BJ (cell line): ENCODE measurements around the gene GADD45G. TPM values are rescaled to one million over a fixed set of nuclear protein-coding genes. Genes with fewer than 3 reads are reported as not detected.

Experiments
- CTCF ChIA-PET: fragments of 350-600 bp; formaldehyde crosslinking; extraction: SDS; loops from one replicate; lab custom pipeline; 2021; ENCODE audit warnings: antibody characterized with exemption, inconsistent platforms; lab: Yijun Ruan, JAX
- POLR2A ChIA-PET: fragments of 300-600 bp; sonication (Branson Sonifier 250); formaldehyde crosslinking; extraction: SDS; loops from one replicate; lab custom pipeline; 2021; ENCODE audit warnings: antibody characterized with exemption; lab: Charles Lee
- DNase-seq: peaks from one replicate; pipeline ENCODE4 v3.0.0-alpha.2; 2011; ENCODE audit warnings: low read depth
- H3K27me3 ChIP-seq: 2 replicates; pipeline ENCODE4 v1.6.0; 2011; ENCODE audit warnings: low read length; ENCODE audit not compliant: control insufficient read depth, insufficient read depth
- H3K36me3 ChIP-seq: 2 replicates; pipeline ENCODE4 v1.5.1; 2011; ENCODE audit warnings: low read length; ENCODE audit not compliant: control insufficient read depth, insufficient read depth
- H3K4me3 ChIP-seq: 2 replicates; pipeline ENCODE4 v1.5.1; 2011; ENCODE audit warnings: low read depth, mild to moderate bottlenecking, control low read depth, low read length
- polyA plus RNA-seq: library from polyadenylated mRNA; depleted of rRNA; stranded (reverse); fragments of >200 nt; gene quantifications from 2 replicates; pipeline ENCODE4 v1.2.3, GENCODE V29; 2011
- TF ChIP-seq, protein P1 (sequence below): IDR thresholded peaks from 2 replicates; pipeline ENCODE4 v1.5.1; 2011; ENCODE audit warnings: low read depth, mild to moderate bottlenecking, control low read depth, inconsistent platforms, low read length, moderate library complexity; ENCODE audit not compliant: insufficient read depth

GADD45G gene
- polyA plus RNA-seq, 1 experiment, result 0.07 TPM

DNA sequence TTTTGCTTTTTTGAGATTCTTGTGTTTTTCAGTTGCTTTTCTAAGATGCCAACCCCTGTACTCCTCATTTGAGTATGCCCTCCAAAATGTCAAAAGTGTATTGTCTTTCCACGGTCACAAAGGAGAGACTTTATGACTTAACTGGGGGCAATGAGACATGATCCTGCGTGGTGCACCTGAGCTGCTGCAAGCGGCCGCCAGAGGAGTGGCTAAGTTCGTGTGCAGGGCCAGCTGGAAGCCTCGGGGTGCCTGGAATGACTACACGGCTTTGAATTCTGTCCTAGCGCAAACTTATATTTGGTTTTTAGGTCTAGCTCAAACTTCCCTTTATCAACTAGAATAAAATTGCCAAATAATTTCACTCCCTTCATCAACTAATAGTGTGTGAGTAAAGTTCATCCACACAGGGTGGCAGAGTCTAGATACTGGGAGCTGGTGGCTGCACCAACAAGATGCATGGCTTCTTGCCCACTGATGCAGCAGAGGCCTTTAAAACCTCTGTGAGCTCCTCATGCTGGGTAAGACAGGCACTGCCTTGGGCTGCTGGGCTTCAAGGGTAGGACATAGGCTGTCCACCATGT lies 4.7 kb downstream of the GADD45G start:
- ChIA-PET CTCF (interaction anchor here (1.2 to 1.5 kb wide), 3 partner anchors 11 to 34 kb away, joined by 3 to 4 read pairs (median 4); no protein-coding TSS in a partner anchor), POLR2A (no interaction called here)
- H3K36me3 ChIP-seq, result no peaks in the 10 kb centered on the region
- TF ChIP-seq, protein P1, sequence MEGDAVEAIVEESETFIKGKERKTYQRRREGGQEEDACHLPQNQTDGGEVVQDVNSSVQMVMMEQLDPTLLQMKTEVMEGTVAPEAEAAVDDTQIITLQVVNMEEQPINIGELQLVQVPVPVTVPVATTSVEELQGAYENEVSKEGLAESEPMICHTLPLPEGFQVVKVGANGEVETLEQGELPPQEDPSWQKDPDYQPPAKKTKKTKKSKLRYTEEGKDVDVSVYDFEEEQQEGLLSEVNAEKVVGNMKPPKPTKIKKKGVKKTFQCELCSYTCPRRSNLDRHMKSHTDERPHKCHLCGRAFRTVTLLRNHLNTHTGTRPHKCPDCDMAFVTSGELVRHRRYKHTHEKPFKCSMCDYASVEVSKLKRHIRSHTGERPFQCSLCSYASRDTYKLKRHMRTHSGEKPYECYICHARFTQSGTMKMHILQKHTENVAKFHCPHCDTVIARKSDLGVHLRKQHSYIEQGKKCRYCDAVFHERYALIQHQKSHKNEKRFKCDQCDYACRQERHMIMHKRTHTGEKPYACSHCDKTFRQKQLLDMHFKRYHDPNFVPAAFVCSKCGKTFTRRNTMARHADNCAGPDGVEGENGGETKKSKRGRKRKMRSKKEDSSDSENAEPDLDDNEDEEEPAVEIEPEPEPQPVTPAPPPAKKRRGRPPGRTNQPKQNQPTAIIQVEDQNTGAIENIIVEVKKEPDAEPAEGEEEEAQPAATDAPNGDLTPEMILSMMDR, result no peak
- peaks cover 2% of the 10 kb centered on the region; the same call in 1 of the 2 replicates for H3K27me3 ChIP-seq
- DNase-seq, result no peak
- no peak overlapping the region for H3K4me3 ChIP-seq

DNA sequence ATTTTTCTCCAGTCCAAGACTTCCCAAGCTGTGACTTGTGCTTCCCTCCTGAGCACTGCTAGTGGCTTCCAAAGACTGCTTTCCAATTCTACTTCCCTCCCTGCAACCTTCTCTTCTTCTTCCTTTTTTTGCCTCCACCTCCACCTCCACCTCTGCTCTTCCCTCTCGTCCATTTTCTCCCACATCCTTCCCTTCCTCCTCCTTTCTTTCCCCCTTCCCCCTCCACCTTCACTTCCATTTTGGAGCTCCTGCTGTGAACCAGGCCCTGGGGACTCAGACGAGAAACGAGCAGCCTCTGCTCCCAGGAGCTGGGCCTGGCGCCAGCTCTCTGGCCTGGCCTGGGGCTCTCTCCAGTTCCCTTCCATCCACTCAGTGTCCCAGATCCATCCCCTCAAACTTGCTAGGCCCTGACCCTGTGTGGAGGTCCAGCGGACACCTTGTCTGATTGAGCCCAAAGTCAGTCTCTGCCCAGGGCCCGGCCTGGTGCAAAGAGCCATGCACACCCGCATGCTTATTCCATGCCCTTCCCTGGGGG lies 5.6 kb downstream of the GADD45G start:
- H3K4me3 ChIP-seq, result no peak overlapping the region
- CTCF ChIA-PET, result interaction anchor here (1.3 kb wide), 1 partner anchor 353 kb away, joined by 3 read pairs; no protein-coding TSS in a partner anchor
- H3K36me3 ChIP-seq, result no peaks in the 10 kb centered on the region
- TF ChIP-seq, protein P1, result no peak
- DNase-seq, result no peak
- peaks cover 2% of the 10 kb centered on the region; the same call in 1 of the 2 replicates for H3K27me3 ChIP-seq
- POLR2A ChIA-PET, result no interaction called here

DNA sequence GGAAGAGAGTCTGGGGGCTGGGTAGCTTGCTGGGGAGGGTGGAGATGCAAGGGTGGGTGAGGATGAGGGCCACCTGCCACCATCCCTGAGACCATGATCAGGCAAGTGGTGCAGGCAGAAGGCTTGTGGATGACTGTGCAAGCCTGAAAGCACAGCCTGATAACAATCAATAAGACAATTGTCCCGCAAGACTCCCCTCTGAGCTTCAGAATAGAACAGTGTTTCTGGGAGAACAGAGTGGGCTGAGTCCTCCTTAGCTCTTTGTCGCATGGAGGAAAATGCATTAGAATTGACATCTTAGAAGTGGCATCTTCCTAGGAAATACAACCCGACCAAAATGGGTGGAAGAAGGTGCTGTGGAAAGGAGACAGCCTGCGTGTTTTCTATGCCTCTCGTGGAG lies 6.6 kb downstream of the GADD45G start:
- Histone ChIP-seq H3K36me3 (no peaks in the 10 kb centered on the region), H3K4me3 (no peak overlapping the region), H3K27me3 (peaks cover 2% of the 10 kb centered on the region)
- POLR2A ChIA-PET, result no interaction called here
- TF ChIP-seq, protein P1, result no peak
- CTCF ChIA-PET, result interaction anchor here (1.1 to 1.3 kb wide), 2 partner anchors 13 to 352 kb away, joined by 3 read pairs; no protein-coding TSS in a partner anchor
- DNase-seq, result no peak

DNA sequence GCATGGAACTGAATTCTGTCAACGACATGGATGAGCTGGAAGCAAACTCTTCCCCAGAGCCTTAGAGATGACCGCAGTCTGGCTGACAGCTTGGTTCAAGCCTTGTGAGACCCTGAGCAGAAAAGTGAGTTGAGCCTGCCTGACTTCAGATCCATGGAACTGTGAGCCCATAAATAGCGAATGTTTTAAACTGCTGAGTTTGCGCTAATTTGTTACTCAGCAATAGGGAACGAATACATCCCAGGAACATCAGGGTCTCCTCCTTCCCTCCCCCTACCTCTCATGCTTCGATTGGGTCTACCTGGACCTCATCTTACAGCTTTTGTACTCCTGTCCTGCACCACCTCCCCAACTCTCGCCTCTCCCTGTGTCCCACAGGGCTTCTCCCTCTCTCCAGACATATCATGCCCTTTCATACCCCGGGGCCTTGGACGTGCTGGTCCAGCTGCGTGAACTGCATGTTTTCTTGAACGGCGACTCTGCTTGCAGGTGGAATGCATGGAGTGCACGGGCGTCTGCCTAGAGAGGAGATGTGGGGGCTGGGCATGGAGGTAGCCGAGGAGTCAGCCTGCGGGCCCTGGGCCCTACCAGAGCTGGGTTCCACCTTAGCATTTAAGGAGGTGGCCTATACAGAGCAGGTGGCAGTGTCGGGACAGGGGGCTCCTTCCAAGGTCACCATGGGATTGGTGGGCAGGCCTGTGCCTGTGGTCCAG lies 7.9 kb downstream of the GADD45G start:
- Histone ChIP-seq H3K4me3 (no peak overlapping the region), H3K36me3 (no peaks in the 10 kb centered on the region), H3K27me3 (peaks cover 2% of the 10 kb centered on the region)
- TF ChIP-seq, protein P1, result no peak
- ChIA-PET POLR2A (no interaction called here), CTCF (interaction anchor here (1.4 kb wide), 1 partner anchor 9 kb away, joined by 3 read pairs; no protein-coding TSS in a partner anchor)
- DNase-seq, result no peak
